ENCODE data around the gene RRP9.

Gene RRP9

GRCh38 chr3:51896607-51897305 lies 44.9 kb downstream of the RRP9 start:
- DNase-seq: no peak

GRCh38 chr3:51894939-51895338 lies 46.8 kb downstream of the RRP9 start:
- DNase-seq: no peak

GRCh38 chr3:51894391-51894790 lies 47.3 kb downstream of the RRP9 start:
- no peak for DNase-seq

- no peak for DNase-seq
These were observed 50.3 kb downstream of the RRP9 start for GRCh38 chr3:51891242-51892039.

- DNase-seq: no peak
These were observed 53.1 kb downstream of the RRP9 start for GRCh38 chr3:51888463-51889105.

GRCh38 chr3:51887620-51888019 lies 54.1 kb downstream of the RRP9 start:
- DNase-seq: no peak

- DNase-seq: no peak
These were observed 55.3 kb downstream of the RRP9 start for GRCh38 chr3:51886447-51886846.
